Glutamatergic neuron (in vitro differentiated cells): Measurements from ENCODE around the gene KAT6B. TPM values are rescaled to one million over a fixed set of nuclear protein-coding genes. Genes with fewer than 3 reads are reported as not detected.

Source experiments
- DNase-seq: peaks from one replicate; pipeline ENCODE4 v3.0.0; 2022
- H3K27ac Mint-ChIP-seq: one replicate; pipeline ENCODE4 v1.8.0; 2020; ENCODE audit warnings: mild to moderate bottlenecking, mixed read lengths, inconsistent platforms; ENCODE audit not compliant: unreplicated experiment
- H3K27me3 Mint-ChIP-seq: one replicate; pipeline ENCODE4 v1.8.0; 2020; ENCODE audit warnings: mild to moderate bottlenecking, moderate library complexity, mixed read lengths, inconsistent platforms; ENCODE audit not compliant: unreplicated experiment
- H3K36me3 Mint-ChIP-seq: one replicate; pipeline ENCODE4 v1.8.0; 2020; ENCODE audit warnings: mild to moderate bottlenecking, mixed read lengths, inconsistent platforms; ENCODE audit not compliant: unreplicated experiment
- H3K4me1 Mint-ChIP-seq: one replicate; pipeline ENCODE4 v1.8.0; 2020; ENCODE audit warnings: mild to moderate bottlenecking, low read depth, mixed read lengths, inconsistent platforms; ENCODE audit not compliant: unreplicated experiment
- H3K4me3 Mint-ChIP-seq: one replicate; pipeline ENCODE4 v1.8.0; 2020; ENCODE audit warnings: mild to moderate bottlenecking, mixed read lengths, inconsistent platforms; ENCODE audit not compliant: unreplicated experiment
- H3K9me3 Mint-ChIP-seq: one replicate; pipeline ENCODE4 v1.8.0; 2020; ENCODE audit warnings: mild to moderate bottlenecking, moderate library complexity, mixed read lengths, inconsistent platforms; ENCODE audit not compliant: unreplicated experiment
- CTCF ChIP-seq: fragments of 200-600 bp; sonication (generic); IDR thresholded peaks from one replicate; pipeline ENCODE4 v1.5.0; 2021; ENCODE audit not compliant: partially characterized antibody, unreplicated experiment
- total RNA-seq: library from RNA; stranded (reverse); fragmentation: NEBNext Ultra II Directional; extraction: Animal tissue kit (Norgen Biotek cat#: 25700); gene quantifications from one replicate; pipeline ENCODE4 v1.2.1, GENCODE V29; 2021; ENCODE audit not compliant: unreplicated experiment

The KAT6B gene
- total RNA-seq, 1 donor from 2014 or later = 75.3 TPM

GRCh38 chr10:75062506-75063299 is 236.3 kb downstream of the KAT6B start:
- no peaks in the 10 kb centered on the region for H3K36me3 Mint-ChIP-seq
- DNase-seq = no peak
- TF ChIP-seq CTCF = no peak
- H3K27me3 Mint-ChIP-seq = no peaks in the 10 kb centered on the region
- H3K9me3 Mint-ChIP-seq = peaks cover 3% of the 10 kb centered on the region
- no peak overlapping the region for H3K27ac Mint-ChIP-seq
- peaks cover 2% of the 10 kb centered on the region for H3K4me1 Mint-ChIP-seq
- no peak overlapping the region for H3K4me3 Mint-ChIP-seq

GRCh38 chr10:75063461-75064230 is 237.2 kb downstream of the KAT6B start:
- H3K27me3 Mint-ChIP-seq = no peaks in the 10 kb centered on the region
- DNase-seq = no peak
- no peak for TF ChIP-seq CTCF
- no peaks in the 10 kb centered on the region for H3K36me3 Mint-ChIP-seq
- peaks cover 3% of the 10 kb centered on the region for H3K9me3 Mint-ChIP-seq
- no peak overlapping the region for H3K4me3 Mint-ChIP-seq
- peaks cover 2% of the 10 kb centered on the region for H3K4me1 Mint-ChIP-seq
- no peak overlapping the region for H3K27ac Mint-ChIP-seq

GRCh38 chr10:75065076-75065475 is 238.7 kb downstream of the KAT6B start:
- H3K36me3 Mint-ChIP-seq = no peaks in the 10 kb centered on the region
- DNase-seq = no peak
- H3K4me1 Mint-ChIP-seq = peaks cover 2% of the 10 kb centered on the region
- no peaks in the 10 kb centered on the region for H3K27me3 Mint-ChIP-seq
- peaks cover 3% of the 10 kb centered on the region for H3K9me3 Mint-ChIP-seq
- H3K27ac Mint-ChIP-seq = no peak overlapping the region
- peak overlapping the region; percentile 18 for H3K4me3 Mint-ChIP-seq
- TF ChIP-seq CTCF = no peak

GRCh38 chr10:75066271-75066670 is 239.9 kb downstream of the KAT6B start:
- Mint-ChIP-seq H3K4me1 (peaks cover 4% of the 10 kb centered on the region), H3K27me3 (no peaks in the 10 kb centered on the region), H3K27ac (no peak overlapping the region), H3K9me3 (peaks cover 3% of the 10 kb centered on the region), H3K4me3 (no peak overlapping the region), H3K36me3 (no peaks in the 10 kb centered on the region)
- no peak for TF ChIP-seq CTCF
- DNase-seq = no peak

- H3K36me3 Mint-ChIP-seq = no peaks in the 10 kb centered on the region
- H3K9me3 Mint-ChIP-seq = peaks cover under 1% of the 10 kb centered on the region
- no peak overlapping the region for H3K4me3 Mint-ChIP-seq
- H3K27me3 Mint-ChIP-seq = no peaks in the 10 kb centered on the region
- H3K4me1 Mint-ChIP-seq = peaks cover 4% of the 10 kb centered on the region
- DNase-seq = no peak
- TF ChIP-seq CTCF = no peak
- H3K27ac Mint-ChIP-seq = no peak overlapping the region
Measured at GRCh38 chr10:75067272-75067671, 240.9 kb downstream of the KAT6B start.
